HCT116 (cell line): ENCODE data around the gene TEKTIP1.

Experiments used
- EZH2phosphoT487 ChIP-seq: fragments of 200-600 bp; IDR thresholded peaks from 2 replicates; pipeline ENCODE4 v1.6.1; 2018; ENCODE audit warnings: antibody characterized with exemption, borderline replicate concordance
- FOSL1 ChIP-seq: IDR thresholded peaks from 2 replicates; pipeline ENCODE4 v1.6.1; 2012; ENCODE audit warnings: low read depth
- TF ChIP-seq, protein P1 (sequence below): IDR thresholded peaks from 2 replicates; pipeline ENCODE4 v1.6.1; 2012; ENCODE audit warnings: low read depth

DNA sequence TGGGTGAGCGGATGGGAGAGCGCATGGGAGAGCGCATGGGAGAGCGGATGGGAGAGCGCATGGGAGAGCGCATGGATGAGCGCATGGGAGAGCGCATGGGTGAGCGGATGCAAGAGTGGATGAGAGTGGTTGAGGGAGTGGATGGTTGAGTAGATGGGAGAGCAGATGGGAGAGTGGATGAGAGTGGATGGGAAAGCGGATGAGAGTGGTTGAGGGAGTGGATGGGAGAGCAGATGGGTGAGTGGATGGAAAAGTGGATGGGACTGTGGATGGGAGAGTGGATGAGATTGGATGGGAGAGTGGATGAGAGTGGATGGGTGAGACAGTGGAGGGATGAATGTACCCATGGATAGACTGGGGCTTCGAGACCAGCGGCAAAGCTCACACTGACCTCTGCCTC, 8.6 kb upstream of the TEKTIP1 start:
- no peak for TF ChIP-seq FOSL1
- TF ChIP-seq, protein P1, sequence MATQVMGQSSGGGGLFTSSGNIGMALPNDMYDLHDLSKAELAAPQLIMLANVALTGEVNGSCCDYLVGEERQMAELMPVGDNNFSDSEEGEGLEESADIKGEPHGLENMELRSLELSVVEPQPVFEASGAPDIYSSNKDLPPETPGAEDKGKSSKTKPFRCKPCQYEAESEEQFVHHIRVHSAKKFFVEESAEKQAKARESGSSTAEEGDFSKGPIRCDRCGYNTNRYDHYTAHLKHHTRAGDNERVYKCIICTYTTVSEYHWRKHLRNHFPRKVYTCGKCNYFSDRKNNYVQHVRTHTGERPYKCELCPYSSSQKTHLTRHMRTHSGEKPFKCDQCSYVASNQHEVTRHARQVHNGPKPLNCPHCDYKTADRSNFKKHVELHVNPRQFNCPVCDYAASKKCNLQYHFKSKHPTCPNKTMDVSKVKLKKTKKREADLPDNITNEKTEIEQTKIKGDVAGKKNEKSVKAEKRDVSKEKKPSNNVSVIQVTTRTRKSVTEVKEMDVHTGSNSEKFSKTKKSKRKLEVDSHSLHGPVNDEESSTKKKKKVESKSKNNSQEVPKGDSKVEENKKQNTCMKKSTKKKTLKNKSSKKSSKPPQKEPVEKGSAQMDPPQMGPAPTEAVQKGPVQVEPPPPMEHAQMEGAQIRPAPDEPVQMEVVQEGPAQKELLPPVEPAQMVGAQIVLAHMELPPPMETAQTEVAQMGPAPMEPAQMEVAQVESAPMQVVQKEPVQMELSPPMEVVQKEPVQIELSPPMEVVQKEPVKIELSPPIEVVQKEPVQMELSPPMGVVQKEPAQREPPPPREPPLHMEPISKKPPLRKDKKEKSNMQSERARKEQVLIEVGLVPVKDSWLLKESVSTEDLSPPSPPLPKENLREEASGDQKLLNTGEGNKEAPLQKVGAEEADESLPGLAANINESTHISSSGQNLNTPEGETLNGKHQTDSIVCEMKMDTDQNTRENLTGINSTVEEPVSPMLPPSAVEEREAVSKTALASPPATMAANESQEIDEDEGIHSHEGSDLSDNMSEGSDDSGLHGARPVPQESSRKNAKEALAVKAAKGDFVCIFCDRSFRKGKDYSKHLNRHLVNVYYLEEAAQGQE = no peak
- no peak for TF ChIP-seq EZH2phosphoT487
